Type B pancreatic cell (in vitro differentiated cells): ENCODE results near the gene MEGF6. TPM values are rescaled to one million over a fixed set of nuclear protein-coding genes. Genes with fewer than 3 reads are reported as not detected.
A peak's percentile ranks its signal among the peaks of the same experiment; 100 is the strongest.

Experiments used
- DNase-seq: peaks from one replicate; pipeline ENCODE4 v3.0.0; 2021; ENCODE audit warnings: mixed read lengths; ENCODE audit not compliant: unreplicated experiment; ENCODE audit errors: extremely low spot score
- H3K27ac Mint-ChIP-seq: 2 replicates; pipeline ENCODE4 v1.8.0; 2021; ENCODE audit warnings: mild to moderate bottlenecking, mixed read lengths
- H3K27me3 Mint-ChIP-seq: 2 replicates; pipeline ENCODE4 v1.8.0; 2021; ENCODE audit warnings: mixed read lengths
- H3K36me3 Mint-ChIP-seq: 2 replicates; pipeline ENCODE4 v1.8.0; 2021; ENCODE audit warnings: mixed read lengths
- H3K4me1 Mint-ChIP-seq: one replicate; pipeline ENCODE4 v1.8.0; 2021; ENCODE audit warnings: mixed read lengths; ENCODE audit not compliant: unreplicated experiment
- H3K4me3 Mint-ChIP-seq: 2 replicates; pipeline ENCODE4 v1.8.0; 2021; ENCODE audit warnings: mild to moderate bottlenecking, mixed read lengths
- H3K9me3 Mint-ChIP-seq: 2 replicates; pipeline ENCODE4 v1.8.0; 2021; ENCODE audit warnings: mixed read lengths
- CTCF ChIP-seq: fragments of 200-600 bp; sonication (generic); conservative IDR thresholded peaks from 2 replicates; pipeline ENCODE4 v1.5.0; 2021; ENCODE audit warnings: antibody characterized with exemption, mild to moderate bottlenecking
- total RNA-seq: library from RNA; stranded (reverse); gene quantifications from 2 replicates; pipeline ENCODE4 v1.2.1, GENCODE V29; 2021; ENCODE audit warnings: low replicate concordance

The MEGF6 gene
- total RNA-seq, 1 donor from 2014 or later: 61.7 TPM

GRCh38 chr1:3530086-3530925, 81.0 kb downstream of the MEGF6 start:
- no peaks in the 10 kb centered on the region for H3K9me3 Mint-ChIP-seq
- no peak overlapping the region for H3K27ac Mint-ChIP-seq

GRCh38 chr1:3529099-3529729, 82.1 kb downstream of the MEGF6 start:
- Mint-ChIP-seq H3K4me1 (peaks cover 6% of the 10 kb centered on the region), H3K4me3 (peak overlapping the region; percentile 58), H3K27me3 (no peaks in the 10 kb centered on the region), H3K27ac (no peak overlapping the region), H3K36me3 (no peaks in the 10 kb centered on the region), H3K9me3 (no peaks in the 10 kb centered on the region)
- no peak for TF ChIP-seq CTCF
- DNase-seq: no peak

More at GRCh38 chr1:3530086-3530925, 81.0 kb downstream of the MEGF6 start:
- no peak for DNase-seq
- H3K36me3 Mint-ChIP-seq: no peaks in the 10 kb centered on the region
- peak; percentile 48 for TF ChIP-seq CTCF
- H3K4me3 Mint-ChIP-seq: peak overlapping the region; percentile 83
- peaks cover 6% of the 10 kb centered on the region for H3K4me1 Mint-ChIP-seq
- H3K27me3 Mint-ChIP-seq: no peaks in the 10 kb centered on the region

DNA sequence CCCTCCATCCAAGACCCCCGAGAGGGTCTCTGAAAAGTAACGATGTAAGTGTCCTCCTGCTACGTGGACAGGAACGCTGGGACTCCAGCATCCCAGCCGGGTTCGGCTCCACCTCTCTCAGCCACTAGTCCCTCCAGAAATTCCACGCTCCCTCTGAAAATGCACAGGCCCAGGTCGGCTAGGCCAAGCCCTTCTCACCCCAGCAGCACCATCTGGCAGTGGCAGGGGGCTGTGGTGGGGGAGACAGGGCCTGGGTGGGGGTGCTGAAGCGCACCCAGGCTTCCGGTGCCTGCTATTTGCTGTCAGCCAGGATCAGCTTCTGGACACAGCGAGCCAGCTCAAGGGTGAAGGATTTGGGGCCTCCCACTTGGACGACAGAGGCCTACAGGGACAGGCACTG, 83.5 kb downstream of the MEGF6 start:
- no peak for DNase-seq
- no peak for TF ChIP-seq CTCF
- Mint-ChIP-seq H3K36me3 (no peaks in the 10 kb centered on the region), H3K4me1 (peaks cover 6% of the 10 kb centered on the region), H3K4me3 (no peak overlapping the region), H3K27ac (no peak overlapping the region), H3K27me3 (no peaks in the 10 kb centered on the region), H3K9me3 (no peaks in the 10 kb centered on the region)

GRCh38 chr1:3525551-3526482, 85.5 kb downstream of the MEGF6 start:
- Mint-ChIP-seq H3K4me3 (no peak overlapping the region), H3K4me1 (no peaks in the 10 kb centered on the region)
- no peak for TF ChIP-seq CTCF

GRCh38 chr1:3524556-3525203, 86.6 kb downstream of the MEGF6 start:
- no peak for TF ChIP-seq CTCF
- DNase-seq: no peak
- Mint-ChIP-seq H3K4me1 (no peaks in the 10 kb centered on the region), H3K36me3 (no peaks in the 10 kb centered on the region), H3K9me3 (no peaks in the 10 kb centered on the region), H3K27me3 (no peaks in the 10 kb centered on the region), H3K4me3 (no peak overlapping the region), H3K27ac (no peak overlapping the region)

More at GRCh38 chr1:3525551-3526482, 85.5 kb downstream of the MEGF6 start:
- DNase-seq: no peak
- Mint-ChIP-seq H3K36me3 (no peaks in the 10 kb centered on the region), H3K27me3 (no peaks in the 10 kb centered on the region), H3K27ac (no peak overlapping the region), H3K9me3 (no peaks in the 10 kb centered on the region)
